SK-N-SH treated with all-trans-retinoic acid at 6 μM for 48 hours (cell line): ENCODE data around the gene OSGIN1.

ENCODE experiments used
- ATAC-seq: fragments of 200-7000 bp; cut with Tn5 transposase; 3 replicates; pipeline ENCODE4 v1.9.1; 2020; ENCODE audit warnings: mild to moderate bottlenecking, moderate library complexity
- ARNTL ChIP-seq: fragments of 450-650 bp; formaldehyde crosslinking; IDR thresholded peaks from 2 replicates; pipeline ENCODE4 v1.5.0; 2020; ENCODE audit warnings: low read depth, mild to moderate bottlenecking, moderate library complexity, borderline replicate concordance
- BACH2 ChIP-seq: fragments of 250-450 bp; sonication (Bioruptor Pico); IDR thresholded peaks from 2 replicates; pipeline ENCODE4 v1.9.0; 2021; ENCODE audit warnings: mild to moderate bottlenecking, borderline replicate concordance
- CREB5 ChIP-seq: fragments of 250-450 bp; sonication (Bioruptor Pico); IDR thresholded peaks from 2 replicates; pipeline ENCODE4 v1.5.1; 2020; ENCODE audit warnings: low read depth, mild to moderate bottlenecking, moderate library complexity
- CSDC2 ChIP-seq: fragments of 250-450 bp; sonication (Bioruptor Pico); IDR thresholded peaks from 2 replicates; pipeline ENCODE4 v1.5.0; 2020; ENCODE audit warnings: mild to moderate bottlenecking, moderate library complexity
- CSRNP3 ChIP-seq: fragments of 250-450 bp; sonication (Bioruptor Pico); IDR thresholded peaks from 2 replicates; pipeline ENCODE4 v1.5.1; 2021; ENCODE audit warnings: mild to moderate bottlenecking, moderate library complexity
- ESRRG ChIP-seq: fragments of 250-450 bp; sonication (Bioruptor Pico); IDR thresholded peaks from 2 replicates; pipeline ENCODE4 v1.6.1; 2021; ENCODE audit warnings: mild to moderate bottlenecking
- GLIS3 ChIP-seq: fragments of 250-450 bp; sonication (Bioruptor Pico); IDR thresholded peaks from 2 replicates; pipeline ENCODE4 v1.5.0; 2020; ENCODE audit warnings: mild to moderate bottlenecking, moderate library complexity
- ISL1 ChIP-seq: fragments of 250-450 bp; sonication (Bioruptor Pico); IDR thresholded peaks from 2 replicates; pipeline ENCODE4 v2.1.2; 2022; ENCODE audit warnings: mild to moderate bottlenecking, moderate library complexity
- OSR1 ChIP-seq: fragments of 250-450 bp; sonication (Bioruptor Pico); IDR thresholded peaks from 2 replicates; pipeline ENCODE4 v1.8.0; 2022; ENCODE audit warnings: moderate library complexity, mild to moderate bottlenecking, inconsistent platforms
- PATZ1 ChIP-seq: fragments of 250-450 bp; sonication (Bioruptor Pico); IDR thresholded peaks from 2 replicates; pipeline ENCODE4 v1.8.0; 2020; ENCODE audit warnings: mild to moderate bottlenecking, moderate library complexity, borderline replicate concordance
- POU6F1 ChIP-seq: fragments of 250-450 bp; sonication (Bioruptor Pico); IDR thresholded peaks from 2 replicates; pipeline ENCODE4 v1.8.0; 2021; ENCODE audit warnings: low read depth, mild to moderate bottlenecking, moderate library complexity, borderline replicate concordance
- PPARA ChIP-seq: fragments of 250-450 bp; sonication (Bioruptor Pico); IDR thresholded peaks from 2 replicates; pipeline ENCODE4 v1.5.0; 2020; ENCODE audit warnings: mild to moderate bottlenecking, borderline replicate concordance
- RARB ChIP-seq: fragments of 250-450 bp; sonication (Bioruptor Pico); IDR thresholded peaks from 2 replicates; pipeline ENCODE4 v1.8.0; 2021; ENCODE audit warnings: mild to moderate bottlenecking, moderate library complexity
- SNAI2 ChIP-seq: fragments of 250-450 bp; sonication (Bioruptor Pico); IDR thresholded peaks from 2 replicates; pipeline ENCODE4 v1.5.0; 2020; ENCODE audit warnings: mild to moderate bottlenecking, moderate library complexity
- TOX ChIP-seq: fragments of 250-450 bp; sonication (Bioruptor Pico); IDR thresholded peaks from 2 replicates; pipeline ENCODE4 v1.8.0; 2021; ENCODE audit warnings: mild to moderate bottlenecking, moderate library complexity, borderline replicate concordance
- TSHZ2 ChIP-seq: fragments of 250-450 bp; sonication (Bioruptor Pico); IDR thresholded peaks from 2 replicates; pipeline ENCODE4 v1.5.0; 2020; ENCODE audit warnings: mild to moderate bottlenecking, moderate library complexity
- ZFP3 ChIP-seq: fragments of 250-450 bp; sonication (Bioruptor Pico); IDR thresholded peaks from 2 replicates; pipeline ENCODE4 v1.5.0; 2020; ENCODE audit warnings: mild to moderate bottlenecking, moderate library complexity
- ZFP30 ChIP-seq: fragments of 450-650 bp; formaldehyde crosslinking; IDR thresholded peaks from 2 replicates; pipeline ENCODE4 v1.5.0; 2022; ENCODE audit warnings: mild to moderate bottlenecking, moderate library complexity
- ZNF70 ChIP-seq: fragments of 450-650 bp; formaldehyde crosslinking; IDR thresholded peaks from 2 replicates; pipeline ENCODE4 v1.5.0; 2020; ENCODE audit warnings: mild to moderate bottlenecking, moderate library complexity
- ZNF8 ChIP-seq: fragments of 450-650 bp; formaldehyde crosslinking; IDR thresholded peaks from 2 replicates; pipeline ENCODE4 v1.5.0; 2020; ENCODE audit warnings: mild to moderate bottlenecking, moderate library complexity

OSGIN1 gene

GRCh38 chr16:83952940-83953795 is at the start of gene OSGIN1:
Gene OSGIN1 (plus strand): TSS chr16:83953240. CDS start chr16:83957672, 4,432 bp downstream.
- ATAC-seq = peak; percentile 90
- no peak for TF ChIP-seq PPARA (CRISPR knock-in tag)
- TF ChIP-seq ISL1 (CRISPR knock-in tag) = no peak
- TF ChIP-seq PATZ1 (CRISPR knock-in tag) = no peak
- TF ChIP-seq ZFP3 (CRISPR knock-in tag) = no peak
- TF ChIP-seq ZFP30 (CRISPR knock-in tag) = no peak
- TF ChIP-seq CSRNP3 (CRISPR knock-in tag) = no peak
- TF ChIP-seq ESRRG = no peak
- TF ChIP-seq CREB5 (CRISPR knock-in tag) = no peak
- TF ChIP-seq CSDC2 (CRISPR knock-in tag) = no peak
- no peak for TF ChIP-seq ZNF8 (CRISPR knock-in tag)
- TF ChIP-seq BACH2 (CRISPR knock-in tag) = no peak
- TF ChIP-seq TOX (CRISPR knock-in tag) = no peak
- TF ChIP-seq GLIS3 (CRISPR knock-in tag) = no peak
- no peak for TF ChIP-seq POU6F1
- TF ChIP-seq RARB (CRISPR knock-in tag) = no peak
- TF ChIP-seq TSHZ2 (CRISPR knock-in tag) = no peak
- TF ChIP-seq OSR1 (CRISPR knock-in tag) = no peak
- TF ChIP-seq ZNF70 = no peak
- no peak for TF ChIP-seq ARNTL (CRISPR knock-in tag)

- ATAC-seq = no peak
- TF ChIP-seq RARB (CRISPR knock-in tag) (no peak), ZFP30 (CRISPR knock-in tag) (no peak), ZNF70 (no peak), POU6F1 (no peak), SNAI2 (CRISPR knock-in tag) (no peak), PATZ1 (CRISPR knock-in tag) (no peak), ZFP3 (CRISPR knock-in tag) (no peak), TOX (CRISPR knock-in tag) (no peak), CSDC2 (CRISPR knock-in tag) (no peak), BACH2 (CRISPR knock-in tag) (no peak), CSRNP3 (CRISPR knock-in tag) (no peak)
Observed at GRCh38 chr16:83903751-83904150, 49.3 kb upstream of the OSGIN1 start.
